ENCODE results near the gene SLC7A9. TPM values are rescaled to one million over a fixed set of nuclear protein-coding genes. Genes with fewer than 3 reads are reported as not detected.

Gene SLC7A9
- total and polyA plus RNA-seq, 10 of the 15 experiments (the other 5 are each of a cell fraction or from before 2014, with no cell fraction given), result 0.13 to 0.17 TPM; not detected in 8

GRCh38 chr19:32901504-32902161, 32.1 kb upstream of the SLC7A9 start:
- in situ Hi-C loops (cut with MboI), result no loop called here

More at GRCh38 chr19:32901504-32902161, 32.1 kb upstream of the SLC7A9 start:
- ChIA-PET POLR2A (no interaction called here), SMC1A (ENCODE audit: uncharacterized antibody, unreplicated experiment) (no interaction called here), CTCF (interaction anchor here (1.8 kb wide), 1 partner anchor 10 kb away, joined by 4 read pairs; no protein-coding TSS in a partner anchor), RAD21 (ENCODE audit: unreplicated experiment) (no interaction called here)
- H3K9ac ChIP-seq (ENCODE audit: control insufficient read depth, insufficient read depth, low read length), result no peak overlapping the region
- no TSS peak for BruUV-seq (replicated peaks)
- H3K4me1 ChIP-seq (ENCODE audit: control insufficient read depth, insufficient read depth, low read length), result no peaks in the 10 kb centered on the region
- no peaks in the 10 kb centered on the region for H3K27me3 ChIP-seq (replicated peaks in 1 of 2; ENCODE audit: control insufficient read depth in 2 of 2, insufficient read depth in 2 of 2, low read length in 1 of 2)
- H3K36me3 ChIP-seq (ENCODE audit: control insufficient read depth in 2 of 2, insufficient read depth in 2 of 2, low read length in 1 of 2), result no peaks in the 10 kb centered on the region
- H3K79me2 ChIP-seq (ENCODE audit: control insufficient read depth, insufficient read depth, low read length), result no peaks in the 10 kb centered on the region
- no peak for TF ChIP-seq IRF4 (IDR thresholded peaks at IDR 0.05; ENCODE audit: low read depth, low read length)
- TF ChIP-seq HDGF (IDR thresholded peaks at IDR 0.05), result no peak
- TF ChIP-seq GABPA (IDR thresholded peaks at IDR 0.05; ENCODE audit: low read depth), result no peak
- no peak for TF ChIP-seq BHLHE40 (IDR thresholded peaks at IDR 0.05; ENCODE audit: borderline replicate concordance in 1 of 2, low read depth in 2 of 2, low read length in 1 of 2)
- TF ChIP-seq CBFB (IDR thresholded peaks at IDR 0.05; ENCODE audit: low read depth), result no peak
- no peak for TF ChIP-seq CREM (IDR thresholded peaks at IDR 0.05; ENCODE audit: low read depth)
- TF ChIP-seq EP300 (IDR thresholded peaks at IDR 0.05; ENCODE audit: borderline replicate concordance in 1 of 2, control insufficient read depth in 1 of 2, low read depth in 2 of 2, low read length in 2 of 2), result no peak
- TF ChIP-seq IRF5 (IDR thresholded peaks at IDR 0.05; ENCODE audit: borderline replicate concordance), result no peak
- TF ChIP-seq MYB (IDR thresholded peaks at IDR 0.05; ENCODE audit: borderline replicate concordance, low read depth, low read length), result no peak
- TF ChIP-seq POLR2AphosphoS5 (IDR thresholded peaks at IDR 0.05; ENCODE audit: low read length), result no peak
- TF ChIP-seq RUNX3 (IDR thresholded peaks at IDR 0.05; ENCODE audit: low read length), result no peak
- TF ChIP-seq RAD51 (IDR thresholded peaks at IDR 0.05), result no peak
- TF ChIP-seq CBX5 (IDR thresholded peaks at IDR 0.05; ENCODE audit: low read depth), result no peak
- no peak for TF ChIP-seq POLR2AphosphoS2 (IDR thresholded peaks at IDR 0.05; ENCODE audit: low read depth, low read length)
- H4K20me1 ChIP-seq (ENCODE audit: control insufficient read depth, insufficient read depth), result no peaks in the 10 kb centered on the region
- no peak overlapping the region for H2AFZ ChIP-seq (ENCODE audit: control insufficient read depth, low read depth, low read length)
- ATAC-seq (no peak), FAIRE-seq (no peak), DNase-seq (ENCODE audit: low read depth, low spot score) (no peak)
- H3K27ac ChIP-seq (ENCODE audit: control insufficient read depth, insufficient read depth), result no peak overlapping the region
- no peak overlapping the region for H3K4me2 ChIP-seq (ENCODE audit: control insufficient read depth, insufficient read depth)
- no peaks in the 10 kb centered on the region for H3K9me3 ChIP-seq (replicated peaks; ENCODE audit: control insufficient read depth, insufficient read depth, low read length)
- intact Hi-C loops (cut with micrococcal nuclease; ENCODE audit: unreplicated experiment), result no loop called here
- no peak overlapping the region for H3K4me3 ChIP-seq
- 79% methylated on average over 5 of the region's 5 CpGs for WGBS (ENCODE audit: insufficient coverage, insufficient replicate concordance, low lambda C conversion rate, missing lambda C conversion rate)
